GM19395 (cell line): Measurements from ENCODE around the gene RARB.

Experiments
- ATAC-seq: cut with Tn5 transposase; IDR thresholded peaks from one replicate; pipeline ENCODE4 v1.9.1; 2021; ENCODE audit warnings: mild to moderate bottlenecking, moderate library complexity; ENCODE audit not compliant: unreplicated experiment

The RARB gene

GRCh38 chr3:25540273-25540672 is 112.2 kb downstream of the RARB start:
- no peak for ATAC-seq

GRCh38 chr3:25542492-25543039 is 114.5 kb downstream of the RARB start:
- ATAC-seq: no peak

- no peak for ATAC-seq
These were observed 119.0 kb downstream of the RARB start for GRCh38 chr3:25547103-25547502.

- no peak for ATAC-seq
These were observed 120.0 kb downstream of the RARB start for GRCh38 chr3:25547943-25548674.

GRCh38 chr3:25548836-25549235 is 120.8 kb downstream of the RARB start:
- ATAC-seq: no peak

- ATAC-seq: no peak
These were observed 124.2 kb downstream of the RARB start for GRCh38 chr3:25552251-25552650.

- ATAC-seq: no peak
These were observed 126.3 kb downstream of the RARB start for GRCh38 chr3:25554376-25554775.

GRCh38 chr3:25555695-25556437 is 127.8 kb downstream of the RARB start:
- ATAC-seq: no peak

- no peak for ATAC-seq
These were observed 128.4 kb downstream of the RARB start for GRCh38 chr3:25556447-25556846.

GRCh38 chr3:25557694-25558093 is 129.6 kb downstream of the RARB start:
- no peak for ATAC-seq

GRCh38 chr3:25558121-25558520 is 130.1 kb downstream of the RARB start:
- ATAC-seq: no peak

- ATAC-seq: no peak
These were observed 130.7 kb downstream of the RARB start for GRCh38 chr3:25558796-25559195.

GRCh38 chr3:25563601-25564000 is 135.5 kb downstream of the RARB start:
- no peak for ATAC-seq

GRCh38 chr3:25564075-25564474 is 136.0 kb downstream of the RARB start:
- ATAC-seq: no peak

GRCh38 chr3:25565807-25566206 is 137.7 kb downstream of the RARB start:
- no peak for ATAC-seq

GRCh38 chr3:25566358-25566920 is 138.4 kb downstream of the RARB start:
- ATAC-seq: no peak

- no peak for ATAC-seq
These were observed 139.3 kb downstream of the RARB start for GRCh38 chr3:25567388-25567787.

- no peak for ATAC-seq
These were observed 139.9 kb downstream of the RARB start for GRCh38 chr3:25567806-25568524.

- ATAC-seq: no peak
These were observed 140.5 kb downstream of the RARB start for GRCh38 chr3:25568525-25569078.

- no peak for ATAC-seq
These were observed 143.2 kb downstream of the RARB start for GRCh38 chr3:25571285-25571684.

- no peak for ATAC-seq
These were observed 144.3 kb downstream of the RARB start for GRCh38 chr3:25572336-25572735.
